Measurements from ENCODE around the gene STK10.

Gene STK10

GRCh38 chr5:172054611-172055153 is 133.3 kb downstream of the STK10 start:
- no peak for TF ChIP-seq CTCF (IDR thresholded peaks at IDR 0.05; ENCODE audit: borderline replicate concordance, extremely low read depth, low read length, poor library complexity, severe bottlenecking)
- TF ChIP-seq EZH2 (IDR thresholded peaks at IDR 0.05; ENCODE audit: borderline replicate concordance, low read depth, low read length, severe bottlenecking): no peak
- ATAC-seq (ENCODE audit: insufficient read depth, low read depth) (peak; percentile 31; the same call in 1 of the 3 replicates), DNase-seq (no peak)
- no peaks in the 10 kb centered on the region for H4K20me1 ChIP-seq (ENCODE audit: insufficient read depth, low read length)
- H3K4me2 ChIP-seq (ENCODE audit: insufficient read depth, low read length): no peak overlapping the region
- no peaks in the 10 kb centered on the region for H3K4me1 ChIP-seq (ENCODE audit: insufficient read depth, low read length)
- no peaks in the 10 kb centered on the region for H3K9me3 ChIP-seq (ENCODE audit: insufficient read depth, low read length, severe bottlenecking)
- no peak overlapping the region for H3K4me3 ChIP-seq (ENCODE audit: low read depth in 1 of 2, low read length in 2 of 2)
- peaks cover 49% of the 10 kb centered on the region for H3K36me3 ChIP-seq (ENCODE audit: insufficient read depth, low read length)
- no peak overlapping the region for H3K9ac ChIP-seq (ENCODE audit: low read depth, low read length)
- H3K27me3 ChIP-seq (ENCODE audit: insufficient read depth, low read length, poor library complexity): no peaks in the 10 kb centered on the region
- no peak overlapping the region for H3K27ac ChIP-seq (ENCODE audit: low read length)
- no peak overlapping the region for H2AFZ ChIP-seq (ENCODE audit: low read depth, low read length)
- no peaks in the 10 kb centered on the region for H3K79me2 ChIP-seq (ENCODE audit: insufficient read depth, low read length)

- Histone ChIP-seq H2AFZ (ENCODE audit: low read depth, low read length) (no peak overlapping the region), H3K4me1 (ENCODE audit: insufficient read depth, low read length) (no peaks in the 10 kb centered on the region), H3K4me2 (ENCODE audit: insufficient read depth, low read length) (no peak overlapping the region), H3K27me3 (ENCODE audit: insufficient read depth, low read length, poor library complexity) (no peaks in the 10 kb centered on the region), H3K79me2 (ENCODE audit: insufficient read depth, low read length) (no peaks in the 10 kb centered on the region), H3K27ac (ENCODE audit: low read length) (no peak overlapping the region), H3K9me3 (ENCODE audit: insufficient read depth, low read length, severe bottlenecking) (no peaks in the 10 kb centered on the region), H3K4me3 (ENCODE audit: low read depth in 1 of 2, low read length in 2 of 2) (no peak overlapping the region), H4K20me1 (ENCODE audit: insufficient read depth, low read length) (no peaks in the 10 kb centered on the region), H3K9ac (ENCODE audit: low read depth, low read length) (no peak overlapping the region), H3K36me3 (ENCODE audit: insufficient read depth, low read length) (peaks cover 54% of the 10 kb centered on the region)
- no peak for ATAC-seq (ENCODE audit: insufficient read depth, low read depth)
- no peak for DNase-seq
- peak; percentile 6 for TF ChIP-seq CTCF (IDR thresholded peaks at IDR 0.05; ENCODE audit: borderline replicate concordance, extremely low read depth, low read length, poor library complexity, severe bottlenecking)
- TF ChIP-seq EZH2 (IDR thresholded peaks at IDR 0.05; ENCODE audit: borderline replicate concordance, low read depth, low read length, severe bottlenecking): no peak
These were observed 135.4 kb downstream of the STK10 start for GRCh38 chr5:172052450-172053236.

- TF ChIP-seq EZH2 (IDR thresholded peaks at IDR 0.05; ENCODE audit: borderline replicate concordance, low read depth, low read length, severe bottlenecking): no peak
- no peak for TF ChIP-seq CTCF (IDR thresholded peaks at IDR 0.05; ENCODE audit: borderline replicate concordance, extremely low read depth, low read length, poor library complexity, severe bottlenecking)
- H4K20me1 ChIP-seq (ENCODE audit: insufficient read depth, low read length): no peaks in the 10 kb centered on the region
- H3K9ac ChIP-seq (ENCODE audit: low read depth, low read length): no peak overlapping the region
- DNase-seq: no peak
- H3K27me3 ChIP-seq (ENCODE audit: insufficient read depth, low read length, poor library complexity): no peaks in the 10 kb centered on the region
- ATAC-seq (ENCODE audit: insufficient read depth, low read depth): no peak
- no peak overlapping the region for H2AFZ ChIP-seq (ENCODE audit: low read depth, low read length)
- no peak overlapping the region for H3K4me3 ChIP-seq (ENCODE audit: low read depth in 1 of 2, low read length in 2 of 2)
- no peak overlapping the region for H3K27ac ChIP-seq (ENCODE audit: low read length)
- no peaks in the 10 kb centered on the region for H3K79me2 ChIP-seq (ENCODE audit: insufficient read depth, low read length)
- no peaks in the 10 kb centered on the region for H3K9me3 ChIP-seq (ENCODE audit: insufficient read depth, low read length, severe bottlenecking)
- H3K4me1 ChIP-seq (ENCODE audit: insufficient read depth, low read length): no peaks in the 10 kb centered on the region
- H3K4me2 ChIP-seq (ENCODE audit: insufficient read depth, low read length): no peak overlapping the region
- peaks cover 60% of the 10 kb centered on the region for H3K36me3 ChIP-seq (ENCODE audit: insufficient read depth, low read length)
These were observed 136.2 kb downstream of the STK10 start for GRCh38 chr5:172051643-172052339.
